Iris pigment epithelial cell (primary cell): ENCODE data around the gene CTIF.
"Not testable (repeated sequence)": the region's sequence is repeated elsewhere in the genome, so short reads cannot be mapped to it uniquely, and the experiment has no call there.

Experiments
- DNase-seq: peaks from one replicate; pipeline ENCODE4 v3.0.0-alpha.2; 2011; ENCODE audit warnings: low read depth

CTIF gene

DNA sequence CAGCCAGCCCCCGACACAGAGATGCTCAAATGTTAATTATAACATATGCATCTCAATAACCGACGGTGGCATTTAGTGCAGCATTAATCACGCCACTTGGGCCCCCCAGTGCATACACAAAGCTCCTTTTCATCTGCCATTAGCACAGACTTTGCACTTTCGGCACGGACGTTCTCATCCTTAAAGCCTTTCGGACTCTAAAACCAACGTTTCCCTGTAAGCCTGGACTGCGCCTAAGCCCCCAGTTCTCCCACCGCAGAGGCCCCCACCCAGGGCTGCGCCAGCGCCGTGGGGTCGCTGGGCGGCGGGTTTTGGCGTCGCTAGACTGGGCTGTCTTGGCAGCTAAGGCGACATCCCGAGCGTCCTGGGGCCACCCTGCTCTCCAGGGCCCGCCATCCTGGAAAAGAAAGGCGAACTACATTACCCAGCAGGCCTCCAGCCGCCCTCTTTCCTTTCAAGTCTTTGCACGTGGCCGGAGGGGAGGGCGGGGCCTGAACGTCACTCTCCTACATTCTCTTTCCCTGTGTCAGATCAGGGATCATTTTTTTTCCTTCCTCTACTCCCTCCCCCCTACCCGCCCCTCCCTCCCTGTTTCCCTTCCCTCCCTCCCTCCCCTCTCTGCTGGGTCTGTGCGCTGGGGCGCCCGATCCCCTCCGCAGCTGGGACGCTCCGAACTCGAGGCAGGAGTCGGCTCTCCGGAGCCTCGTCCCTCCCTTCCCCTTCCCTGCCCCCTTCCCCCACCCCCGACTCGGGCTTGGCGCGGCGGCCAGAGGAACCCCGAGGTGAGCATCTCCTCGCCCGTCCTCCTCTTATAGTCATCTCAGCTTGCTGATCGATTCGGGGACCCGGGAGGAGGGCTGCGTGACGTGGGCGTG, at the start of gene CTIF:
TSS of gene CTIF (plus strand) at position 501 of the 875 bp plus-strand sequence. CDS start 80,535 bp downstream, outside the sequence.
- peak; percentile 98 for DNase-seq

DNA sequence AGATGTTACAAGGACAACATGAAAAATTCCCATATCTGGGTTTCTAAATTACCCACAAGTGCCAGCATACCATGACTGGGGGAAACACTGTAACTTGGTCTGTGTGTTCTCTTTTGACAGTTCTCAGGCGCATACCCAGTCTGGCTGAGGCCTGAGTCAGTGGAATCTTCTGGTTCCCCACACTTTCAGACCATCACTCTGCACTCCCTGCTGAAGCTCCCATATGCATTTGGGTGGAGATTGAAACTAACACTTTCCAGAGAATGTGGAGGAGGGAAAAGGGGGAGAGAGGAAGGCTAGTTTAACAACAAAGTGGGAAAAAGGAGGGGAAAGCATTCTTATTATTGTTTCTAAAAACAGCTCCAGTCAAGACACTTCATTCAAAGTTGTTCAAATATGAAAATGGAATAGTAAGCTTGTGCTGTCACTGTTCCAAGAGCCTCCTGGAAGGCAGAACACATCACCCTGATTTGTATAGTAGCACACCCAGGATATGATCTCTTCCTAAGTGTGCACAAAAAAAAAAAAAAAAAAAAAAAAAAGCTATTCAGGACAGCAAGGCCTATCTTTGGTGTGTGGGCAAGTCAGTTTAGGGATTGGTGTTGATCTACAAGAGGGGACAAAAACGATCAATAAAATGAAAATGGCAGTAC, 48.1 kb upstream of the CTIF start:
- DNase-seq, result peak; percentile 60

DNA sequence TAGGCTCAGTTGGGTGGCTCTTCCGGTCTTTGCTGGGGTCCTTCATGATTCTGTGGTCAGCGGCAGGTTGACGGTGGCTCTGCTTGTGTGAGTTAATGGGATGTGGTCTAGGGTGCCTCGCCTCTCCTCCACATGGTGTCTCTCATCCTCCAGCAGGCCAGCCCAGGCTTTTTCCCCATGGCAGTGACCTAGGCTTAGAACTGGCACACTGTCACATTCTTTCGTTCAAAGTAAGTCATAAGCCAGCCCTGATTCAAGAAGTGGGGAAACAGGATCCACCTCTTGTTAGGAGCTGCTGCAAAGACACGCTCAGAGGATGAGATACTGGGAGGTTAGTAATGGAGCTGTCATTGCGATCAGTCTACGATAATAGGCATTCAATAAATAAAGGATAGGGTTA, 46.0 kb upstream of the CTIF start:
- DNase-seq, result no peak

DNA sequence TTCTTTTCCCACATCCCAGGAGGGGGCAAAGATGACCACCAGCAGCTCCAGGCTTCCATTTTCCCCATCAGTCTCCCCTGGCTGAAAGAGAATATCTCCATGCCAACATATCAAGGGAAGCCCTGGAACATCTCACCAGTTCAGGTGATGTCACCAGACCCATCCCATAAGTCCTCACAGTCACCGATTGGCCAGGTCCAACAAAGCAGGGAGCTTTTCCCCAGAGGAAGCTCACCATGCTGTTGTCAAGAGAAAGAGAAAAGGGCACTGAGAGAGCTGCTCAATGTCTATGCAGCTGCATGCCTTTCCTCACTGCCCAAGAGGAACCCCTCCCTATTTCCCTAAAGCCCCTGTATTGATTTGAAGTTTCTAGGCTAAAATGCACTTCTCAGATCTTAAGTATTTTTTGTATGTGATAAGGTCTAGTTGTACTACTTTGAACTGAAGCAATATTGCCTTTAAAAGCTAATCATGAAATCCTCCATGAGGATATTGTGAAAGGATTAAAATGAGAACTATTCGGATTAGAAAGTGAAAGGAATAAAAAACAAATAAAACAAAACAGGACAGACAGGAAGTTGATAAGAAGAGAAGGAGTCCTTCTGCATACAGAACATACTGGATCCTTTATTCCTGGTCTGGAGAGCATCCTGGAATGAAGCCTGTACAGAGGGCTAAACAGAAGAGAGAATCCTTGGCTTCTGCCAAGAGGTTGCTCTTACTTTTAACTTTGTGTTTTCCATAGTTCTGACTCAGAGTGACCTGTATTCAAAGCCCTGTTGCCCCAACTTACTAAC, 45.2 kb upstream of the CTIF start:
- DNase-seq, result no peak

DNA sequence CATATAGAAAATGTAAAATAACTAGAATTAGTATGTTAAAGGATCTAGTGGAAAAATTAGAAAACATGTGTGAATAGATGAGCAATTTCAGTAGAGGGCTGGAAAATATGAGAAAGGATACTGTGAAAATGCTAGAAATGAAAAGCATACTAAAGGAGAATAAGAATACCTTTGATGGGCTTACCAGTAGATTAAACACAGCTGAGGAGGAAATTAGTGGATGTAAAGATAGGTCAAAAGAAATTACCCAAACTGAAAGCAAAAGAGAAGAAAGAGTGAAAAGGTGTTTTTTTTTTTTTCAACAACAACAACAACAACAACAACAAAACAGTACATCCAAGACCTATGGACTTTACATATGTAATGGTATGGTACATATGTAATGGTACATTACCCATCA, 41.0 kb upstream of the CTIF start:
- no peak for DNase-seq

DNA sequence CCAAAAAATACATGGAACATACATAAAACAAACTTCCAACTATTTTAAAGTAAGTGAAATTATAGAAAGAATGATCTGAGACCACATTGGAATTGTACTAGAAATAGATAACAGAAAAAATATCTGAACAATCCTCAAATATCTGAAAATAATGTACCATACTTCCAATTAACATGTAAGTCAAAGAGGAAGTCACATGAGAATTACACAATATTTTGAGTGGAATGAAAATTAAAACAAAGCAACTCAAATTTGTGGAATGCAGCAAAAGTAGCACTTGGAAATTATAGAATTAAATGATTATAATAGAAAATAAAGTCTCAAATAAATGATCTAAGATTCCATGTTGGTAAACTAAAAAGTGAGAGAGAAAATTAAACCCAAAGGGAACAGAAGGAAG, 38.3 kb upstream of the CTIF start:
- DNase-seq, result no peak

DNA sequence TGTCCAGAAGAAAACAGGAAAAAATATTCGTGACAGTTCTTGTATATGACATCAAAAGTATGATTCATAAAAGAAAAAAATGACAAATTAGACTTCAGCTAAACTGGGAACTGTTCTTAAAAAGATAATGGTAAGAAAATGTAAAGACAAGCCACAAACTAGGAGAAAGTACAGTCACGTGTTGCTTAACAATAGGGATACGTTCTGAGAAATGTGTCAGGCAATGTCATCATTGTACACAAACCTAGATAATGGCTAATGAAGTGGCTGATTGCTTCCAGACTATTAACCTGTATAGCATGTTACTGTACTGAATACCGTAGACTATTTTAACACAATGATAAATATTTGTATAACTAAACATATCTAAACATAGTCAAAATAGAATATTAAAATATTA, 35.9 kb upstream of the CTIF start:
- DNase-seq, result no peak

DNA sequence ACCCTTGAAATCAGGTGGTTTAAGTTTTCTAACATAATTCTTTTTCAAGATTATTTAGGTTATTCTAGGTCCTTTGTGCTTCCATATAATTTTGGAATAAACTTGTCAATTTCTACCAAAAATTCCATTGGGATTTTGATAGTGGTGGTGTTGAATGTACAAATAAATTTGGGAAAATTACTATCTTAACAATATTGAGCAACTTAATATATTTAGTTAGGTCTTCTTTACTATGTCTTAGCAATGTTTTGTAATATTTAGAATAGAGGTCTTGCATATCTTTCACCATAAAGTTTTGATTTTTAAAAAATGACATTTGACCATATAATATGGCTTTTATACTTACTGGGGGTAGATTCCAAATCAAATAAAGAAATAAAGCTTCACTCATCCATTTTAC, 34.0 kb upstream of the CTIF start:
- no peak for DNase-seq

DNA sequence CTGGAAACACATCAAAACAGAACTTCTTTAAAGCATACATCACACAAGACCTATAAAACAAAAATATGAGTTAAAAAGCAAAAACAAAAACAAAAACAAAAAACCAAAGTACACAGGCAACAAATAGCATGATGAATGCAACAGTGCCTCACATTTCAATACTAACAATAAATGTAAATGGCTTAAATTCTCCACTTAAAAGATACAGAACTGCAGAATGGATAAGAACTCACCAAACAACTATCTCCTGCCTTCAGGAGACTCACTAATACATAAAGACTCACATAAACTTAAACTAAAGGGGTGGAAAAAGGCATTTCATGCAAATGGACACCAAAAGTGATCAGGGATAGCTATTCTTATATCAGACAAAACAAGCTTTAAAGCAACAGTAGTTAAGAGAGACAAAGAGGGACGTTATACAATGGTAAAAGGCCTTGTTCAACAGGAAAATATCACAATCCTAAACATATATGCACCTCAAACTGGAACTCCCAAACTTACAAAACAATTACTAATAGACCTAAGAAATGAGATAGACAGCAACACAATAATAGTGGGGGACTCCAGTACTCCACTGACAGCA, 31.8 kb upstream of the CTIF start:
- DNase-seq, result not testable (repeated sequence)

DNA sequence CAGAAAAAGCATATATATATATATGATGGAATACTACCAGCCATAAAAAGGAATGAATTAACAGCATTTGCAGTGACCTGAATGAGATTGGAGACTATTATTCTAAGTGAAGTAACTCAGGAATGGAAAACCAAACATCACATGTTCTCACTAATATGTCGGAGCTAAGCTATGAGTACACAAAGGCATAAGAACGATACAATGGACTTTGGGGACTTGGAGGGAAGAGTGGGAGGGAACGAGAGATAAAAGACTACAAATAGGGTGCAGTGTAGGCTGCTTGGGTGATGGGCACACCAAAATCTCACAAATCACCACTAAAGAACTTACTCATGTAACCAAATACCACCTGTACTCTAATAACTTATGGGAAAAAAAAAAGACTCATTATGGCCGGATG, 26.3 kb upstream of the CTIF start:
- DNase-seq, result not testable (repeated sequence)

DNA sequence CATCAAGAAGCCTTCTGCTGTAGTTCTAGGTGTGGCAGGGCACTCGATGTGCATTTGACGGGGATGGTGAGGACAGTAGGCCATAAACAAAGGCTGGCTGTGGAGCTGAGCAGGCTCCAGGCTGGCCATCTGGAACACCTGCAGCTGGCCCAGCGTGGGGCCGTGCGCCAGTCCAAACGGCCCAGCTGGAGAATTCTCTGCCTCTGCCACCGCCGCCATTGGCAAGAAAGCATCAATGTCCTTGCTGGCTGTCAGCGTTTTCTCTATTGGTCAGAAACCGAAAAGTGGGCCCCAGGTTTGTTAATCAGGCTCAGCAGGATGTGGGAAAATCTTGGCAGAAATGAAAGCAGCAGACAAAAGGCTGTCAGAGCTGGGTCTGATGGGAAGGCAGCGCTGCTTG, 24.0 kb upstream of the CTIF start:
- DNase-seq, result no peak

DNA sequence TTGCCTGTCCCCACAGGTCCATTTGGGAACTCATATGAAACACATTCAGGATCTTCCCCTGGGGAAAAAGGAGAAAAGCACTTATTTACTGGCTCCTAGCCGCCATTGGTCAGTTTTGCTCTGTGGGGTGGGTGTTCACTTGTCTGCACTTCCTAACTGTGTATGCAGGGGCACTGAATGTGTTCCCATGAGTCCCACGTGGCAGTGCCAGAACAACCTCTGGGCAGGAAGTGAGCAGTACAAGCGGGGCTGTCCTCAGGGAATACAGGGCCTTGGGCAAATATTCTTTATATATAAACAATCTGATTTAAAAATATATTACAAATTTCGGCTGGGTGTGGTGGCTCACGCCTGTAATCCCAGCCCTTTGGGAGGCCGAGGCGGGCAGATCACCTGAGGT, 21.8 kb upstream of the CTIF start:
- DNase-seq, result no peak

DNA sequence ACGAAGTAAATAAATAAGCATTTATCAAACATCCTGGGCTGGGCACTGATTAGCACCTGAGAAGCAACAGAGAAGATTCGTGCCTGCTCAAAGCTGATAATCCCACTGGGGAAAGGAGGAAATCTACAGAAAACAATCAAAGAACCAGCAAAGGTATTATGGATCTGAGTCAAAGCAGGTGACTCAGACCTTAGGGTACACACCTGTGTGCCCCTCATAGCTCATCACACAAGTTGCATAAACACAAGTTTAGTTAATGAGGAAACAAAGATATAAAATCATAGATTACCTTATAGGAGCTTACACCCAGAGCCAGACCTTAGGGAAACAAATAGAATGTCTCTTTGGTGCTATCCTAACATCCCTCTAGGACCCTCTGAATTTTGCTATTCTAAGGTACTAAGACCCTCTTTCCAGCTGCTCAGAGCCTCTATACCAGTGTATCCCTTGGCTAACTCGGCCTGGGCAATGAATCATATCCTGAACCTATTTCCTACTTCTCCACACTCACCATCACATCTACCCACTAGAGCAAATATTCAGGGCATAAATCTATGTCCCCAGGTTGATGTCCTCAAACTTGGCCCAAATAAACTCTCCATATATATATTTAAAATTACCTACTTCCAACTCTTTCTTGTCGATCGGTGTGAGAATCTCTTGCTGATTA, 19.3 kb upstream of the CTIF start:
- no peak for DNase-seq

DNA sequence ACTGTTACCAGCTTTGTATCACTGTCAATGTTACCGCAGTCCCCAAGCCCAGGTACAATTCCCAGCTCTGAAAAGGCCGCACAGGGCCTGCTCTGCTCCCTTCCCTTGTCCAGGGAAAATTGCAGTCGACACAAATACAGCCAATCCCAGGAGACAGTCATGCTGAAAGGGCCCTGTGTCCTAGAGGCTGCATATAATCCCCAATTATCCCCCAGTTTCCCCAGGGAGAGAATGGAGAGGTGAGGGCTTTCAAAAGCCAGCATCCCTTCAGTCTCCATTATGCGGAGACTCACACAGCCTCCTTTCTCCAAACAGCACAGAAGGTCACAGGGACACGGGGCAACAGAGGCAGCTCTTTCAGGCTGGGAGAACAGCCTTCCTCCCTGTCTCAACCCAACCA, 17.1 kb upstream of the CTIF start:
- DNase-seq, result no peak

DNA sequence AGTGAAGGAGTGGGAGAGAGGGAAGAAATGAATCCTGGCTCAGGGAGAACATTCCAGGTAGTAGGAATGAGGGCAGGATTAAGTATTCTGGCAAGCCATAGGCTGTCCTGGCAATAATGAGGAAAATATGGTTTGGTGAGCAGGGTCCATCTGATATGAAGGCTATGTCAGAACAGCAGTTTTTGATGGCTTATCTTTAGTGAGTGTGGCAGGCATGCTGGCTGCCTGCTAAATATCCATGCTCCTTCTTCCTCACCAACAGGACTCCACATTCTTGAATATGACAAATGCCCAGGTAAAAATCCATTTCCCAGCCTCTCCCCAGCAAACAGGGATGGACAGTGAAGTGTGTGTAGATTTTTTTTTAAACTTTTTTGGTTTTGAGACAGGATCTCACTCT, 13.2 kb upstream of the CTIF start:
- DNase-seq, result no peak

DNA sequence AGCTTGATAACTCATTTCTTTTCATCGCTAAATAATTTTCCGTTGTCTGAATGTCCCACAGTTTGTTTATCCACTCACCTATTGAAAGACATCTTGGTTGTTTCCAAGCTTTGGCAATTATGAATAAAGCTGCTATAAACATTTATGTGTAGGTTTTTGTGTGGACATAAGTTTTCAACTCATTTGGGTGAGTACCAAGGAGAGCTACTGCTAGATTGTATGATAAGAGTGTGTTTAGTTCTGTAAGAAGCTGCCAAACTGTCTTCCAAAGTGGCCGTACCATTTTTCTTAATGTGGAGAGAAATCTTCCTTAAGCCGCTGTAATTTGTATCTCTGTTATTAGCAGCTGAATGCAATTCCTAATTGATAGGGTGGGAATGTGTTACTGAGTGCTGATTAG, 11.4 kb upstream of the CTIF start:
- no peak for DNase-seq

DNA sequence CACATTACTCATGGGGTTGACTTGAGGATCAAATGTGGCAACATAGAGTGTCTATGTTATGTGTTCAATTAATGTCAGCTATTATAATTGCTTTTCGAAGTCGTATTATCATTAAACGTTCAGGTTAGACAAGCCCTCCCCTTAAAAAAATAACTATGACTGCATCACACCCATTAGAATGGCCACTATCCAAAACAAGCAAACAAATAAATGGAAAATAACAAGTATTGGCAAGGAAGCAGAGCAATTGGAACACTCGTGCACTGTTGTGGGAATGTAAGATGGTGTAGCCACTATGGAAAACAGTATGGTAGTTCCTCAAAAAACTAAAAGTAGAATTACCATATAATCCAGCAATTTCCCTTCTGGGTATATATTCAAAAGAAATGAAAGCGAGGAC, 10.0 kb upstream of the CTIF start:
- DNase-seq, result no peak

DNA sequence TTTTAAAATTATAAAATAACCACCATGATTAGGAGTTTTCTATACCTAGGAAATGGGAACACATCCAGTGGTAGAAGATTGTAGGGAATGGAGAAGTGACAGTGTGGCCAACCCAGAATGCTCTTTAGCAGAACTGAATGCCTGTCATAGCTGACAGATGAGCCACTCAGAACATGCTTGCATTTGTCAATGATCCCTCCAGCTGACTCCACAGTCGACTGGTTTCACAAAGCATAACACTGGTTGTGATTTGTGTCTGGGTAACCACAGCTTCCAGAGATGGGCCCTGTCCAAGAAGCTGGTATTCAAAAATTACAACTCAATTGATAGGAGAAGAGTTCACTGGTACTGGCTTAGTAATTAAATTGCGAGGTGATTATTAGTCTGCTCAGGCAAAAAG, 9.0 kb upstream of the CTIF start:
- DNase-seq, result peak; percentile 92

DNA sequence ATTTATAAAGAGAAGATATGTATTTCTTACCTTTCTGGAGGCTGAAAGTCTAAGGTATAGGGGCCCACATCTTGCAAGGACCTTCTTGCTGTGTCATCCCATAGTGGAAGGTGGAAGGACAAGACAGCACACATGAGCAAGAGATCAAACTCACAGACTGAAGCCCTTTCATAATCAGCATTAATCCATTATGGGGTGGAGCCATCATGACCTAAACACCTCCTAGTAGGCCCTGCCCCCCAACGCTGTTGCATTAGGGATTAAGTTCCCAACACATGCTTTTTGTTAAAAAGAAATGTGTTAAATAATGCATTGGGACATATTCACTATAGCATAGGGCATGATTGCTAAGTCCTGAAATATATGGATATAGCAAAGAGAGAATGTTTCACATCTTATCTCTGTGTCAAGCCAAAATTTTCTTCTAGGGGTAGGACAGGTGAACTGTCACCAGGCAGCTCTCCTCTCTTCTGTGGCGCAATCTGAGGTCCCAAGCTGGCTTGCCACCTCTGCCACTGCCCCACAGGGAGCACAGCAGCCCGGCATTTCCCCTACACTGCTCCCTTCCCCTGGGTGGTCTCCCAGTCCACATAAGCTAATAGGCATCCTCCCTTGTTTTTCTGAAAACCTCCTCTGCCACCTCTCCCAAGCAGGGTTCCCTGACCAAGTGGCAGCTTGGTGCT, 8.3 kb upstream of the CTIF start:
- peak; percentile 17 for DNase-seq

DNA sequence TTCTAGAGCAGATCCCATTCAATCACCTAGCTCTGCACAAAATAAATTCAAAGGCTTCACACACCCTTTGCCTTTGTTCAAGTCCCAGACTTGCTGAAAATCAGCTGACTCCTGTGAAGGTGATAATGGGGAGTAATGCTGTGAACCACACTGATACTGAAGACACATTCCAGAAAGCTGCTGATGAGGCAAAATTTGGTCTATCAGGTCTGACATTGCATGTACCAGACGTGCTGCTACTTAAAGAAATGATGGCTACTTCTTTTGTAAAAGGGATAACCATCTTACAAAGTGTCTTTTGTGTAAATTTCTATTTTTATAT, 7.8 kb upstream of the CTIF start:
- no peak for DNase-seq

DNA sequence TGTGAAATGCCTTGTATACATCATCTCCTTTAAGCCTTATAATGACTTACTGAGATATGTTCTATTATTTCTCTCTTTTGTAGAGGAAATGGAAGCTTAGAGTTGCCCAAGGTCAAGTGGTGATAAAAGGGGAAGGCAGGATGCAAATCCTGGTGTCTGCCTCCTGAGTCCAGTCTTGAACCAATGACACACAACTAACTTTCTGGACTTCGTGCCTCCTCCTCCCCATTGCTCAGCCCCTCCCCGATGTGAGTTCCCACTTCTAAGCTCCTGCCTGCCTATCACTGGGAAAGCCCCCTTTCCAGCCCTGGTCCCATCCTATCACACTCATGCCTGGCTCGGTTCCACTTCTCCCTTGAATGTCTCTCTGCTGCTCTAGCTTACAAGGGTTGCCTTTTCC, 6.9 kb upstream of the CTIF start:
- no peak for DNase-seq
